Nephron progenitor cell (in vitro differentiated cells): ENCODE measurements around the gene HRH2.

ENCODE experiments used
- DNase-seq: peaks from one replicate; pipeline ENCODE4 v3.0.0; 2021
- H3K27ac Mint-ChIP-seq: 2 replicates; pipeline ENCODE4 v1.8.0; 2021; ENCODE audit warnings: mild to moderate bottlenecking, moderate library complexity, mixed read lengths
- H3K27me3 Mint-ChIP-seq: 2 replicates; pipeline ENCODE4 v1.8.0; 2021; ENCODE audit warnings: mild to moderate bottlenecking, low read depth, mixed read lengths; ENCODE audit not compliant: poor library complexity
- H3K36me3 Mint-ChIP-seq: 2 replicates; pipeline ENCODE4 v1.8.0; 2021; ENCODE audit warnings: low read depth, mixed read lengths
- H3K4me1 Mint-ChIP-seq: 2 replicates; pipeline ENCODE4 v1.8.0; 2021; ENCODE audit warnings: mixed read lengths
- H3K4me3 Mint-ChIP-seq: 2 replicates; pipeline ENCODE4 v1.8.0; 2021; ENCODE audit warnings: mild to moderate bottlenecking, moderate library complexity, mixed read lengths
- H3K9me3 Mint-ChIP-seq: 2 replicates; pipeline ENCODE4 v1.8.0; 2021; ENCODE audit warnings: mild to moderate bottlenecking, moderate library complexity, mixed read lengths
- TF ChIP-seq, protein P1 (sequence below): fragments of 200-600 bp; sonication (generic); IDR thresholded peaks from 2 replicates; pipeline ENCODE4 v1.5.0; 2021; ENCODE audit warnings: antibody characterized with exemption

The HRH2 gene

DNA sequence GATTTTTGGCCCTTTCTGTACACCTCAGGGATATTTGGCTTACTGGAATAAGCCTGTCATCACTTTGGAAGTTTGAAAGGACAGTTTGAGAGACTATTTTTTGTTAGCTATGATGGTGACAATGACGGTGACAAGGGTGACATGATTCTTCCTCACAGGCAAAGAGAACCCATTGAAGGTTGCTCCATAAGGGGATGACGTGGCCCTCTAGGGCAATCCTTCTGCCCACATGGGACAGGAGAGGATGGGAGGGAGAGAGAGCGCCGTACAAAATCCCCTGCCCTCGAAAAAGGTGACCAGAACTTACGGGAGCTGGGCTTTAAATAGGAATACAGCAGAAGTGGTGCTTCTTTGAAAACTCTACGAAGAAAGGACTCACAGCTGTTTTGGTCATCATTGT lies 22.6 kb downstream of the HRH2 start:
- H3K4me3 Mint-ChIP-seq: no peak overlapping the region
- peaks cover 29% of the 10 kb centered on the region for H3K27me3 Mint-ChIP-seq
- H3K27ac Mint-ChIP-seq: no peak overlapping the region

DNA sequence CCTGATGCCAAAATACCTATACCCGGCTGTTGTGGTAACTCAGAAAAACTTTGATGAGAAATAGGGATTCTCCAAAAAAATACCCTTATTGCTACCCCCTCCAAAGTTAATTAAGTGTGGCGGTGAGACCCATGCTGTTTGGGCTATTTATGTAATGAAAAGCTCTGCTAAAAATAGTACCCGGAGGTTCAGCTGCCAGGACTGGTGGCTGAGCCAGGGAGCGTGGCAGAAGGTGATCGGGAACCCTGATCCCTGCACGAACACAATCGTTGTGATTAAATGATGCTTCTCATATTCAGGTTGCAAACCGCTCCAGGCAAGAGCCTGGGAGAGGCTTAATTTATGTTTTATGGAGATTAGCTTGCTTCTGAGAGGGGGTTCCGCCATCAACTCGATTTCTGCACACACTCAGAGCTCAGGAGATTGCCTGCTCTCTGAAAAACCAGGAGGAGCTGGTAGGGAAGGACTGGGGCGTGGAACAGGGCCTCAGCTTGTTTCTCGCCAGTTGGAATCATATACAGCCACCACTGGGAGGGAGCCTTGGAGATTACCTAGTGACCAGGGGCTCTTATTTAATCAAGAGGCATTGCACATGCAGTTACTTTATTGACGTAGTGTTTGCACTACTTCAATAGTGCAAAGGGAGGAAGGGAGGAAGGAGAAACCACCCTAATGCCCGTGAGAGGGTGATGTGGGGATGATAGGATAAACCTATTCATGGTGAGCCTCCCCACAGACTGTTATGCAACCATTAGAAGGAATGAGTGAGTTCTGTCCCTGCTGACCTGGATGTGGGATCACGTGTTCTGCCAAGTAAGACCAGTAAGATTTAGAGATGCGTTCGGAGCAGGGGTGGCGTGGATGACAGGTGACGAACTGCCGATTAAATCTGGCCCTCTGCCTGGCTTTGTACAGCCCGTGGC lies 23.4 kb downstream of the HRH2 start:
- peak overlapping the region; percentile 62 for H3K27ac Mint-ChIP-seq
- H3K27me3 Mint-ChIP-seq: peaks cover 29% of the 10 kb centered on the region
- peaks cover 28% of the 10 kb centered on the region for H3K4me1 Mint-ChIP-seq
- H3K36me3 Mint-ChIP-seq: no peaks in the 10 kb centered on the region
- H3K9me3 Mint-ChIP-seq: no peaks in the 10 kb centered on the region
- H3K4me3 Mint-ChIP-seq: no peak overlapping the region
- no peak for DNase-seq
- TF ChIP-seq, protein P1, sequence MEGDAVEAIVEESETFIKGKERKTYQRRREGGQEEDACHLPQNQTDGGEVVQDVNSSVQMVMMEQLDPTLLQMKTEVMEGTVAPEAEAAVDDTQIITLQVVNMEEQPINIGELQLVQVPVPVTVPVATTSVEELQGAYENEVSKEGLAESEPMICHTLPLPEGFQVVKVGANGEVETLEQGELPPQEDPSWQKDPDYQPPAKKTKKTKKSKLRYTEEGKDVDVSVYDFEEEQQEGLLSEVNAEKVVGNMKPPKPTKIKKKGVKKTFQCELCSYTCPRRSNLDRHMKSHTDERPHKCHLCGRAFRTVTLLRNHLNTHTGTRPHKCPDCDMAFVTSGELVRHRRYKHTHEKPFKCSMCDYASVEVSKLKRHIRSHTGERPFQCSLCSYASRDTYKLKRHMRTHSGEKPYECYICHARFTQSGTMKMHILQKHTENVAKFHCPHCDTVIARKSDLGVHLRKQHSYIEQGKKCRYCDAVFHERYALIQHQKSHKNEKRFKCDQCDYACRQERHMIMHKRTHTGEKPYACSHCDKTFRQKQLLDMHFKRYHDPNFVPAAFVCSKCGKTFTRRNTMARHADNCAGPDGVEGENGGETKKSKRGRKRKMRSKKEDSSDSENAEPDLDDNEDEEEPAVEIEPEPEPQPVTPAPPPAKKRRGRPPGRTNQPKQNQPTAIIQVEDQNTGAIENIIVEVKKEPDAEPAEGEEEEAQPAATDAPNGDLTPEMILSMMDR: no peak

More for the DNA sequence above, 22.6 kb downstream of the HRH2 start:
- DNase-seq: no peak
- Mint-ChIP-seq H3K36me3 (no peaks in the 10 kb centered on the region), H3K4me1 (peaks cover 28% of the 10 kb centered on the region), H3K9me3 (no peaks in the 10 kb centered on the region)
- TF ChIP-seq, protein P1: no peak

DNA sequence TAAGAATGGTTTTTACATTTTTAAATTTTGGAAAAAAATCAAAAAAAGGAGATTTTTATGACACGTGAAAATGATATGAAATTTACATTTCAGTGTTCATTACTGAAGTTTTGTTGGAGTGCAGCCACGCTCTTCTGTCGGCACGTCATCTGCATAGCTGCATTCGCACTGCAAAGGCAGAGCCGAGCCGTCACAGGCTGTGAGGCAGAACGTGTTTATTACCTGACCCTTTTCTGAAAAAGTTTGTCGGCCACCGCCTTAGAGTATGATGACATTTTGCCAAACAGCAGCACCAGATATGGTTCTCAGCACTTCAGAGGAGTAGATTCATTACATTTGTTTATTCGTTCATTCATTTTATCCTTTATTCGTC lies 24.1 kb downstream of the HRH2 start:
- no peaks in the 10 kb centered on the region for H3K9me3 Mint-ChIP-seq
- H3K36me3 Mint-ChIP-seq: no peaks in the 10 kb centered on the region
- peaks cover 28% of the 10 kb centered on the region for H3K4me1 Mint-ChIP-seq
- H3K4me3 Mint-ChIP-seq: no peak overlapping the region
- peaks cover 28% of the 10 kb centered on the region for H3K27me3 Mint-ChIP-seq
- no peak overlapping the region for H3K27ac Mint-ChIP-seq
- DNase-seq: no peak
- TF ChIP-seq, protein P1: no peak

DNA sequence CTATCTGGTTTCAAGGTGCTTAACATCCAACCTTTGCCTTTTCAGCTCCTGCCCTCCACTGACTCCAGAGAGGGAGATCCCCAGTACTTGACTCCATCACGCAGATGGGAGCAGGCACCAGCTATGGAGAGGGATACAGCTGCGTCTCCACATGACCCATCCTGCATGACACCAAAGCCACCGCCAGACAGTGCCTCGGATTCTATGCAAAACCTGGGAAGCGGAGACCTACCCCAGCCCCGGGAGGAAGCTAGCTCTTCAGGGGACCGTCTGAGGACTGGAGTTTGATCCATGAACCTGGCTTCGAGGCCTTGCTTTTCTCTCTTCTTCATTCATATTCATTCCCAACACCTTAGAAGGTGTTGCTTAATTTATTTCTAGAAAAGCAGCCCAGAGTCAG lies 24.8 kb downstream of the HRH2 start:
- no peak for DNase-seq
- H3K27me3 Mint-ChIP-seq: peaks cover 25% of the 10 kb centered on the region
- no peak overlapping the region for H3K4me3 Mint-ChIP-seq
- no peak overlapping the region for H3K27ac Mint-ChIP-seq
- H3K4me1 Mint-ChIP-seq: peaks cover 28% of the 10 kb centered on the region
- no peaks in the 10 kb centered on the region for H3K36me3 Mint-ChIP-seq
- H3K9me3 Mint-ChIP-seq: no peaks in the 10 kb centered on the region
- TF ChIP-seq, protein P1: no peak

DNA sequence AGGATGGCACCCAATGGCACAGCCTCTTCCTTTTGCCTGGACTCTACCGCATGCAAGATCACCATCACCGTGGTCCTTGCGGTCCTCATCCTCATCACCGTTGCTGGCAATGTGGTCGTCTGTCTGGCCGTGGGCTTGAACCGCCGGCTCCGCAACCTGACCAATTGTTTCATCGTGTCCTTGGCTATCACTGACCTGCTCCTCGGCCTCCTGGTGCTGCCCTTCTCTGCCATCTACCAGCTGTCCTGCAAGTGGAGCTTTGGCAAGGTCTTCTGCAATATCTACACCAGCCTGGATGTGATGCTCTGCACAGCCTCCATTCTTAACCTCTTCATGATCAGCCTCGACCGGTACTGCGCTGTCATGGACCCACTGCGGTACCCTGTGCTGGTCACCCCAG lies 25.4 kb downstream of the HRH2 start:
- Mint-ChIP-seq H3K9me3 (no peaks in the 10 kb centered on the region), H3K36me3 (no peaks in the 10 kb centered on the region), H3K27me3 (peaks cover 21% of the 10 kb centered on the region), H3K27ac (no peak overlapping the region), H3K4me3 (no peak overlapping the region), H3K4me1 (peaks cover 28% of the 10 kb centered on the region)
- TF ChIP-seq, protein P1: no peak
- DNase-seq: no peak

DNA sequence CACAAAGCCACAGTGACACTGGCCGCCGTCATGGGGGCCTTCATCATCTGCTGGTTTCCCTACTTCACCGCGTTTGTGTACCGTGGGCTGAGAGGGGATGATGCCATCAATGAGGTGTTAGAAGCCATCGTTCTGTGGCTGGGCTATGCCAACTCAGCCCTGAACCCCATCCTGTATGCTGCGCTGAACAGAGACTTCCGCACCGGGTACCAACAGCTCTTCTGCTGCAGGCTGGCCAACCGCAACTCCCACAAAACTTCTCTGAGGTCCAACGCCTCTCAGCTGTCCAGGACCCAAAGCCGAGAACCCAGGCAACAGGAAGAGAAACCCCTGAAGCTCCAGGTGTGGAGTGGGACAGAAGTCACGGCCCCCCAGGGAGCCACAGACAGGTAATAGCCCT lies 26.1 kb downstream of the HRH2 start:
- DNase-seq: no peak
- TF ChIP-seq, protein P1: no peak
- H3K27ac Mint-ChIP-seq: no peak overlapping the region
- H3K4me1 Mint-ChIP-seq: peaks cover 28% of the 10 kb centered on the region
- H3K36me3 Mint-ChIP-seq: no peaks in the 10 kb centered on the region
- H3K4me3 Mint-ChIP-seq: no peak overlapping the region
- H3K27me3 Mint-ChIP-seq: peaks cover 20% of the 10 kb centered on the region
- no peaks in the 10 kb centered on the region for H3K9me3 Mint-ChIP-seq
